ENCODE results near the gene FGD3.

- TF ChIP-seq, protein P1, sequence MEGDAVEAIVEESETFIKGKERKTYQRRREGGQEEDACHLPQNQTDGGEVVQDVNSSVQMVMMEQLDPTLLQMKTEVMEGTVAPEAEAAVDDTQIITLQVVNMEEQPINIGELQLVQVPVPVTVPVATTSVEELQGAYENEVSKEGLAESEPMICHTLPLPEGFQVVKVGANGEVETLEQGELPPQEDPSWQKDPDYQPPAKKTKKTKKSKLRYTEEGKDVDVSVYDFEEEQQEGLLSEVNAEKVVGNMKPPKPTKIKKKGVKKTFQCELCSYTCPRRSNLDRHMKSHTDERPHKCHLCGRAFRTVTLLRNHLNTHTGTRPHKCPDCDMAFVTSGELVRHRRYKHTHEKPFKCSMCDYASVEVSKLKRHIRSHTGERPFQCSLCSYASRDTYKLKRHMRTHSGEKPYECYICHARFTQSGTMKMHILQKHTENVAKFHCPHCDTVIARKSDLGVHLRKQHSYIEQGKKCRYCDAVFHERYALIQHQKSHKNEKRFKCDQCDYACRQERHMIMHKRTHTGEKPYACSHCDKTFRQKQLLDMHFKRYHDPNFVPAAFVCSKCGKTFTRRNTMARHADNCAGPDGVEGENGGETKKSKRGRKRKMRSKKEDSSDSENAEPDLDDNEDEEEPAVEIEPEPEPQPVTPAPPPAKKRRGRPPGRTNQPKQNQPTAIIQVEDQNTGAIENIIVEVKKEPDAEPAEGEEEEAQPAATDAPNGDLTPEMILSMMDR (IDR thresholded peaks at IDR 0.05 in 8 of 11, conservative IDR thresholded peaks at IDR 0.05 in 3 of 11), result no peak
- no peak for TF ChIP-seq POLR2AphosphoS5 (IDR thresholded peaks at IDR 0.05)
Measured at GRCh38 chr9:93076792-93077128, 129.4 kb downstream of the FGD3 start.

All from spleen (tissue), 7 donors.